ENCODE measurements around the gene DPH3.

- TF ChIP-seq CTCF (conservative IDR thresholded peaks at IDR 0.05) (no peak), EZH2 (IDR thresholded peaks at IDR 0.05; ENCODE audit: low read depth) (no peak)
These were observed 45.0 kb downstream of the DPH3 start for GRCh38 chr3:16219777-16220176.

Data from PC-9 (cell line).